ENCODE results near the gene RABGAP1L.

Gene RABGAP1L

DNA sequence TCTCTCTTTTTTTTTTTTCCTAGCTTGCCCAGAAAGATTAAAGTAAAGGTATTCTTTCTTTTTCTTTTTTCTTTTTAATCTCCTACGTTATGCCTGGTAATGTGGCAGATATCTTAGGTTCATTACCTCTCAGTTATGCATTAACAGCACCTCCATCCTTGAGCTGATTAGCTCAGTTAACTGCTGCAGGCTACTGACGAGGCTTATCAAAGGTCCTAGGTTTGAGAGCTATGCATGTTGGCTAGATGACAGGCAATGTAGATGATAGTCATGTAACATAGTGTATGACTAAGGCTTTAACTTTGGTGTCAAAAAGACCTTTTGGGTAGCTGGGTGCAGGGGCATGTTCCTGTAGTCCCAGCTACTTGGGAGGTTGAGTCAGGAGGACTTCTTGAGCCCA, 786.7 kb downstream of the RABGAP1L start:
- DNase-seq (ENCODE audit: low read depth), result no peak

DNA sequence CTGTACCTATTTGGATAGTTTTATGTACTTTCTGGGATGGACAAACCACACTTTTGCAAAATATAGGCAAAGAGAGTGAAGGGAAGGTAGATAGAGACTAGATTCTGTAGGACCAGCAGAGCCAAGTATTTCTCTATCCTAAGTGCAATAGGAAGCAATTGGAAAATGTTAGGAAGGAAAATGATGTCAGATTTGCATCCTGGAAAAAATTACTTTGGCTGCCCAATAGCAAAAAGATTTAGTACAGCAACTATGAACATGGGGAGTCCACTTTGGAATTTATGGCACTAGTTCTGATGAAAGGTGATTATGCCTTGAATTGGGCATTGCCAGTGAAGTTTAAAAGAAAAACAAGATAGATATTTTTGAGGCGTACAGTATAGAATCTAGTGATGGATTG, 789.7 kb downstream of the RABGAP1L start:
- no peak for DNase-seq (ENCODE audit: low read depth)
- TF ChIP-seq, protein P1, sequence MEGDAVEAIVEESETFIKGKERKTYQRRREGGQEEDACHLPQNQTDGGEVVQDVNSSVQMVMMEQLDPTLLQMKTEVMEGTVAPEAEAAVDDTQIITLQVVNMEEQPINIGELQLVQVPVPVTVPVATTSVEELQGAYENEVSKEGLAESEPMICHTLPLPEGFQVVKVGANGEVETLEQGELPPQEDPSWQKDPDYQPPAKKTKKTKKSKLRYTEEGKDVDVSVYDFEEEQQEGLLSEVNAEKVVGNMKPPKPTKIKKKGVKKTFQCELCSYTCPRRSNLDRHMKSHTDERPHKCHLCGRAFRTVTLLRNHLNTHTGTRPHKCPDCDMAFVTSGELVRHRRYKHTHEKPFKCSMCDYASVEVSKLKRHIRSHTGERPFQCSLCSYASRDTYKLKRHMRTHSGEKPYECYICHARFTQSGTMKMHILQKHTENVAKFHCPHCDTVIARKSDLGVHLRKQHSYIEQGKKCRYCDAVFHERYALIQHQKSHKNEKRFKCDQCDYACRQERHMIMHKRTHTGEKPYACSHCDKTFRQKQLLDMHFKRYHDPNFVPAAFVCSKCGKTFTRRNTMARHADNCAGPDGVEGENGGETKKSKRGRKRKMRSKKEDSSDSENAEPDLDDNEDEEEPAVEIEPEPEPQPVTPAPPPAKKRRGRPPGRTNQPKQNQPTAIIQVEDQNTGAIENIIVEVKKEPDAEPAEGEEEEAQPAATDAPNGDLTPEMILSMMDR (IDR thresholded peaks at IDR 0.05; ENCODE audit: insufficient read depth, low read depth, low read length, missing control alignments), result no peak
- H3K4me3 ChIP-seq (ENCODE audit: low read length), result no peak overlapping the region

More for the DNA sequence above, 786.7 kb downstream of the RABGAP1L start:
- TF ChIP-seq, protein P1 (IDR thresholded peaks at IDR 0.05; ENCODE audit: insufficient read depth, low read depth, low read length, missing control alignments), result no peak
- no peak overlapping the region for H3K4me3 ChIP-seq (ENCODE audit: low read length)

DNA sequence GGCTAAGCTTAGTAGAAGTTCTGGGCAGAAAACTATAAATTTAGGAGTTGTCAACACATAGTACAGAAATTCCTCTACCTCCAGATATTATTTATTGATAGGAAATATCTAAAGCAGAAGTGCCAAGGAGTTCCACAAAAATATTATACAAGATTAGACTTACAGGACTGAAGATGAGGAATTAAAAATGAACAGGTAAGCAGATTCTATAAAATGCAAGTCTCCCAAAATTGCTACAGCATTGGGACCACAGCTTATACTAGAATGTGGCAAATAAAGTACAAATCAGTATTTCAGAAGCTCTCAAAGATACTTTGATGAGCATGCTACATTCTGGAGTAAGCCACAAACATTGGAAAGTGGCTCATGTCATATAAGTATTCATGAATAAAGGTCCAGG, 790.3 kb downstream of the RABGAP1L start:
- TF ChIP-seq, protein P1 (IDR thresholded peaks at IDR 0.05; ENCODE audit: insufficient read depth, low read depth, low read length, missing control alignments), result no peak
- no peak for DNase-seq (ENCODE audit: low read depth)

DNA sequence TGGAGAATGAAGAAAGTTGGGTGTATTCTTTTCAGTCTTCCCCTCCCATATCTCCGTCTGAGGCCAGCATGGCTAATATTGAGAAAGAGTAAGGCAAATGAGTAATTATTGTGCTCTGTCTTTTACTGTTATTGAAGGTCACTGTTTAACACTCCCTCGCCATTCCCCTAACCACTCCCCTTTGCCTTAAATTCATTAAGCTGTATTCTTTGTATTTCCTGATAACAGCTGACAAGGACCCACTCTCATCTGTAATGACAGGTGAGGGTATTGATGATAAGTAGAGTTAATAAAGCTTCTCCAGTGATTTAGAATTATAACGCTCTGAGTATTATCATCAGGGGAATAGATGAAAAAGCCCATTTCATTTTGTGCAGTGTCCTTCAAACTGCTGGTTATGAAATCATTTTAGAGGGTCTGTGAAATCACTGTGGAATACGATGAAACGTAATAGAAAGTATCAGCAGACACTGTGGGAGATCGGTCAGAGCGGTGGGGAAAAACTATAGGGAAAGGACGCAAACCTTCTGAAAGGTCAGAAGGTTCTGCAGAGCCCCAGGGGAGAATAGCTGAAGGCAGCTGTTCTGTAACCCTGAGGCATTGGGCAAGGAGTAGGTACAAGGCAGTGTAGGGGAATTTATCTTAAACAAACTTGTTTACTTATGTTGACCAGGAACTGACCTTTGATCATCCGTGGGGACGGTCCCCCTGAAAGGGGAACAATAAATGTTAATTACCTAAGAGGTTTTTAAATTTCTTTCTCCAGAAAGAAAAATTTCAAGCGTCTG, 794.2 kb downstream of the RABGAP1L start:
- DNase-seq (ENCODE audit: low read depth), result no peak
- no peak overlapping the region for H3K4me3 ChIP-seq (ENCODE audit: low read length)
- TF ChIP-seq, protein P1 (IDR thresholded peaks at IDR 0.05; ENCODE audit: insufficient read depth, low read depth, low read length, missing control alignments), result no peak

More for the DNA sequence above, 790.3 kb downstream of the RABGAP1L start:
- H3K4me3 ChIP-seq (ENCODE audit: low read length), result no peak overlapping the region

DNA sequence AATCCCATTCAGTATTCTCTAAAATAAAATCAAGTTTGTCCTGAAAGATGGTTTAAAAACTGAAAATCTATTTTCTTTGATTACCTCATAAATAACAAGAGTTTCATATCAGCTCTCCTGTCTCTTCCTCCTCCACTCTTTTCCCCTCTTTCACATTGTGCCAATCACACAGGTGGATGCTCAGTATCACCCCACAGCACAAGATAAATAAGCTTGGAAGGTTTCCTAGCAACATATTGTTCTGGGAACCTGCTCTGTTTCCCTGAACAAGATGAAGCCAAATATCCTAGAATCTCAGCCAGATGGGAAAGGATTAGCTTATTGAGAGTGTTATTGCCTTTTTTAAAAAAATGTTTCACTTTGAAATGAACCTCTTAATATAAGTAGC, 794.7 kb downstream of the RABGAP1L start:
- H3K4me3 ChIP-seq (ENCODE audit: low read length), result no peak overlapping the region
- TF ChIP-seq, protein P1 (IDR thresholded peaks at IDR 0.05; ENCODE audit: insufficient read depth, low read depth, low read length, missing control alignments), result no peak
- no peak for DNase-seq (ENCODE audit: low read depth)

DNA sequence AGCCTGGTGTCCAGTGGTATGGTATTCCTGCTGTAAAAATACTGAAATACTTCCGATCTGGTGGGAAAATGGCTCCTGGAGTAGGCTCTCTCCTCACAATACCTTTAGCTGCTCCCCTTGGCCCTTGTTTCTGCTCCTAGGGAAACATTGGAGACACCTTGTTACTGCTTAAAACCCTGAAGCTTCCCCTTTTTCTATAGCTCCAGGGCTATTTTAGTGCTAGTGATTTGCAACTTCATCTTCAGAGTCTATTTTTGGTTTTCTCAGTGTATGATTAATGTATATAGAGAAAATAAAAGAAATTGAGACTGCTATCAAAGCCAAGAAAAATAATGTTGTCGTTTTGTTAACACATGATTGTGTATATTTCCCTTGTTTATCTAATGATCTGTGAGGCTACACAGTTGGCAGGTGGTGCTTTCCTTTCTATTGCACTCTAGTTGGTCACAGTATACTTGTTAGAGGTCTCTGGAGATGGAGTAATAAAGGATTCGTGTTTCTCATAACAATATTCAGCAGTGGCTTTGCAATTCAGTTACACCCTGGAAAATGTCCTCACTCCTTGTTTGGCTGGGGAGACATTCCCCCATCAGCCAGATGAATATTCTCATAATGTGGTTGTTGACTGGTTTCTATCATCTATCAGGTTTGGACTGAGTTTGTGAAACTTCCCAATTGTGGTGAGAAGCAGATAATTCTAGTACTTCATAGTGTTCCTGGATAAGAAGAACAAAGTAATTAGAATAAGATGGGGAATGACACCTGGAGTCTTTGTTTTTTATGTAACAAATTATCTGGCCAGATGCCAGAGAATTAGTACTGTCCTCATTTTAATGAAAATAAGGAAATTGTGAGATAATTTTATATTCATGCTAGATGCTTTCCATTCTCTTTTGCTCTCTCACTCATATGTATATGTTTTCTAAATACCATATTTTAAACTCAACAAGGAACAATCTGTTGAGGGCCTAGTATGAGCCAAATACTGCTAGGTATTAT, 795.6 kb downstream of the RABGAP1L start:
- no peak overlapping the region for H3K4me3 ChIP-seq (ENCODE audit: low read length)

More for the DNA sequence above, 795.6 kb downstream of the RABGAP1L start:
- no peak for DNase-seq (ENCODE audit: low read depth)
- TF ChIP-seq, protein P1 (IDR thresholded peaks at IDR 0.05; ENCODE audit: insufficient read depth, low read depth, low read length, missing control alignments), result no peak
